DMS79 (cell line): ENCODE measurements around the gene SPATA2L.

Experiments
- DNase-seq: peaks from one replicate; lab custom pipeline; 2025; lab: John Stamatoyannopoulos, UW

SPATA2L gene

GRCh38 chr16:89656435-89657121 is 44.9 kb downstream of the SPATA2L start:
- no peak for DNase-seq

DNA sequence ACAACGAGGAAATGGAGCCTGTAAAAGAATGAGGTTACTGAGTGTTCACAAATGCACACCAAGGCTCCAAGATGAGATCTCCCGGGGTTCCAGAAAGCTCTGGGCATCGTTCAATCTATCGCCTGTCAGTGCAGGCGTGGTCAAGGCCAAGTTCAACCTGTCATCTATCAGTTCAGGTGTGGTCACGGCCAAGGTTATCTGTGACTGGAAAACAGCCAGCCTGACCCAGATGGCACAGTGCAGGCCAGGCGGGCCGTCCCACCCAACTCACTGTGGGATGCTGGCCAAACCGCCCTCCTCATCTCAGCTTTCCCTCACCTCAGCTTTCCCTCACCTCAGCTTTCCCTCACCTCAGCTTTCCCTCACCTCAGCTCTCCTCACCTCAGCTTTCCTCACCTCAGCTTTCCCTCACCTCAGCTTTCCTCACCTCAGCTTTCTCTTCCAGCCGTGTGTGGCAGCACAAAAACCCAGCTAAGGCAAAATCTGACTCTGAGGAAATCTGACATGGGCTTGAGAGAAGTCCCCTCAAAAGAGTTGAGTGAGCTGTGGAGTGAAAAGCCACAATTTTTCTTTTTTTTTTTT is 46.4 kb downstream of the SPATA2L start:
- DNase-seq, result no peak

- DNase-seq, result no peak
These were observed 47.7 kb downstream of the SPATA2L start for GRCh38 chr16:89653656-89654295.

- DNase-seq, result no peak
These were observed 49.9 kb downstream of the SPATA2L start for GRCh38 chr16:89651584-89651983.

GRCh38 chr16:89646906-89647305 is 54.6 kb downstream of the SPATA2L start:
- DNase-seq, result no peak
